Glutamatergic neuron (in vitro differentiated cells): ENCODE results near the gene BAHD1. TPM values are rescaled to one million over a fixed set of nuclear protein-coding genes. Genes with fewer than 3 reads are reported as not detected.

ENCODE experiments used
- DNase-seq: peaks from one replicate; pipeline ENCODE4 v3.0.0; 2022
- H3K27ac Mint-ChIP-seq: one replicate; pipeline ENCODE4 v1.8.0; 2020; ENCODE audit warnings: mild to moderate bottlenecking, mixed read lengths, inconsistent platforms; ENCODE audit not compliant: unreplicated experiment
- H3K27me3 Mint-ChIP-seq: one replicate; pipeline ENCODE4 v1.8.0; 2020; ENCODE audit warnings: mild to moderate bottlenecking, moderate library complexity, mixed read lengths, inconsistent platforms; ENCODE audit not compliant: unreplicated experiment
- H3K36me3 Mint-ChIP-seq: one replicate; pipeline ENCODE4 v1.8.0; 2020; ENCODE audit warnings: mild to moderate bottlenecking, mixed read lengths, inconsistent platforms; ENCODE audit not compliant: unreplicated experiment
- H3K4me1 Mint-ChIP-seq: one replicate; pipeline ENCODE4 v1.8.0; 2020; ENCODE audit warnings: mild to moderate bottlenecking, low read depth, mixed read lengths, inconsistent platforms; ENCODE audit not compliant: unreplicated experiment
- H3K4me3 Mint-ChIP-seq: one replicate; pipeline ENCODE4 v1.8.0; 2020; ENCODE audit warnings: mild to moderate bottlenecking, mixed read lengths, inconsistent platforms; ENCODE audit not compliant: unreplicated experiment
- H3K9me3 Mint-ChIP-seq: one replicate; pipeline ENCODE4 v1.8.0; 2020; ENCODE audit warnings: mild to moderate bottlenecking, moderate library complexity, mixed read lengths, inconsistent platforms; ENCODE audit not compliant: unreplicated experiment
- total RNA-seq: library from RNA; stranded (reverse); fragmentation: NEBNext Ultra II Directional; extraction: Animal tissue kit (Norgen Biotek cat#: 25700); gene quantifications from one replicate; pipeline ENCODE4 v1.2.1, GENCODE V29; 2021; ENCODE audit not compliant: unreplicated experiment
- TF ChIP-seq, protein P1 (sequence below): fragments of 200-600 bp; sonication (generic); IDR thresholded peaks from one replicate; pipeline ENCODE4 v1.5.0; 2021; ENCODE audit not compliant: partially characterized antibody, unreplicated experiment

The BAHD1 gene
- total RNA-seq, 1 donor from 2014 or later = 29.9 TPM

DNA sequence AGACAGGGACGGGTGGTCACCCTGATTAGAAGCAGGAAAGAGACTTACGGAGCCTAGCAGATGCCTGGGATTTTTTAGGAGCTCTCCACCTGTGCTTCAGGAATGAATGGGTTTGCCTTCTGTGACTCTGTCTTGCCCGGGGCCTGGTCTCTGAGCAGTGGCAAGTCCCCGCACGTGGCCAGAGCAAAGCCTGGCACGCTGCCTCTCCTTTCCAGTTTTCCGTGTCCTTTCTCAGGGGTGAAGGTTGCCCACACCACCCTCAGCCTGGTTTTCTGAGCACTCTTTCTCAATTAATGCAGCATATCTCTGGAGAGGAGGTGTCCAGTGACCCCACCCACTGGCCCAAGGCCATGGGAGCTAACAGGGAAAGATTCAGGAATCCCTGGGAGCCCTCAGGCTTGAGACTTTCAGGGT is 15.6 kb downstream of the BAHD1 start:
- no peak for DNase-seq
- H3K27ac Mint-ChIP-seq = no peak overlapping the region

DNA sequence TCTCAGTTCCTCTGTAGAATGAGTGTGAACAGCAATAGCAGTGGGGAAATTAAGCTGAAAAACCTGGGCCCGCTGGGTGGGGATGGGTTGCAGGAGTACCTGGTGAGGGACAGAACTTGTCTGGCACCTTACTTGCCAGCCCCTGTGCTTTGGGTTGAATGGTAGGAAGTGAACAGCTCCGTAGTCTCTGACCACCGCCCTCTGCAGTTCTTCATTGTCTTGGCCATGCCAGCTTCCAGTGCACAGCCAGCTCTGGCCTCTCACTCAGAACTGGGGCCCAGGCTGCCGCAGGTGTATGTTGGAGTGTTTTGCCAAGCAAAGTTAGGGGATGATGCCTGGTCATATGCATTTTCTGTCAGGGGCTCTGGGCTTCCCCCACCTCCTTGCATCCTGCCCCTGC is 16.0 kb downstream of the BAHD1 start:
- Mint-ChIP-seq H3K27me3 (peaks cover 6% of the 10 kb centered on the region), H3K4me1 (peaks cover 27% of the 10 kb centered on the region), H3K27ac (no peak overlapping the region), H3K9me3 (peaks cover 7% of the 10 kb centered on the region), H3K4me3 (no peak overlapping the region), H3K36me3 (no peaks in the 10 kb centered on the region)
- TF ChIP-seq, protein P1, sequence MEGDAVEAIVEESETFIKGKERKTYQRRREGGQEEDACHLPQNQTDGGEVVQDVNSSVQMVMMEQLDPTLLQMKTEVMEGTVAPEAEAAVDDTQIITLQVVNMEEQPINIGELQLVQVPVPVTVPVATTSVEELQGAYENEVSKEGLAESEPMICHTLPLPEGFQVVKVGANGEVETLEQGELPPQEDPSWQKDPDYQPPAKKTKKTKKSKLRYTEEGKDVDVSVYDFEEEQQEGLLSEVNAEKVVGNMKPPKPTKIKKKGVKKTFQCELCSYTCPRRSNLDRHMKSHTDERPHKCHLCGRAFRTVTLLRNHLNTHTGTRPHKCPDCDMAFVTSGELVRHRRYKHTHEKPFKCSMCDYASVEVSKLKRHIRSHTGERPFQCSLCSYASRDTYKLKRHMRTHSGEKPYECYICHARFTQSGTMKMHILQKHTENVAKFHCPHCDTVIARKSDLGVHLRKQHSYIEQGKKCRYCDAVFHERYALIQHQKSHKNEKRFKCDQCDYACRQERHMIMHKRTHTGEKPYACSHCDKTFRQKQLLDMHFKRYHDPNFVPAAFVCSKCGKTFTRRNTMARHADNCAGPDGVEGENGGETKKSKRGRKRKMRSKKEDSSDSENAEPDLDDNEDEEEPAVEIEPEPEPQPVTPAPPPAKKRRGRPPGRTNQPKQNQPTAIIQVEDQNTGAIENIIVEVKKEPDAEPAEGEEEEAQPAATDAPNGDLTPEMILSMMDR = no peak
- no peak for DNase-seq

More for the DNA sequence above, 15.6 kb downstream of the BAHD1 start:
- peaks cover 7% of the 10 kb centered on the region for H3K9me3 Mint-ChIP-seq
- peaks cover 6% of the 10 kb centered on the region for H3K27me3 Mint-ChIP-seq
- peaks cover 27% of the 10 kb centered on the region for H3K4me1 Mint-ChIP-seq
- TF ChIP-seq, protein P1 = no peak
- no peaks in the 10 kb centered on the region for H3K36me3 Mint-ChIP-seq
- no peak overlapping the region for H3K4me3 Mint-ChIP-seq

DNA sequence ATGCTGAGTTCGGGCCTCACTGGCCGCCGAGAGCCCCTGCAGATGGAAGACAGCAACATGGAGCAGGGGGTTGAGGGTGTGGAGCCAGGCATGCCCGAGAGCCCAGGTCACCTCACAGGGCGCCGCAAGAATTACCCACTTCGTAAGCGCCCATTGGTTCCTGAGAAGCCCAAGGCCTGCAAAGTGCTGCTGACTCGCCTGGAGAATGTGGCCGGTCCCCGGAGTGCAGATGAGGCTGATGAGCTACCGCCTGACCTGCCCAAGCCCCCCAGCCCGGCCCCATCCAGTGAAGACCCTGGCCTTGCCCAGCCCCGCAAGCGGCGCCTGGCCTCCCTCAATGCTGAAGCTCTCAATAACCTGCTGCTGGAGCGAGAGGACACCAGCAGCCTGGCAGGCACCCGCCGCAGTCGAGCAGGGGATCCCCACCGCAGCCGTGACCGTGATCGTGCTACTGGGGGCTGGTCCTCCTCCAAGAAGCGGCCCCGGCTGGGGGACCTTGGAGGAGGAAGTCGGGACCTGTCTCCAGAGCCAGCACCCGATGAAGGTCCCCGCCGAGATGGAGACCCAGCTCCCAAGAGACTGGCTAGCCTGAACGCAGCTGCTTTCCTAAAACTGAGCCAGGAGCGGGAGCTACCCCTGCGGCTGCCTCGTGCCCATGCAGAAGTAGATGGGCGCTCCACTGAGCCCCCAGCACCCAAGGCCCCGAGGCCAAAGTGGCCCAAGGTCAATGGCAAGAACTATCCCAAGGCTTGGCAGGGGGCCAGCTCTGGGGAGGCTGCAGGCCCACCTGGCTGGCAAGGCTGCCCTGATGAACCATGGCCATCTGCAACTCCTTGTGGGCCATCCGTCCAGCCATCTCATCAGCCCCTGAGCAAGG is 18.0 kb downstream of the BAHD1 start:
- Mint-ChIP-seq H3K4me1 (peaks cover 20% of the 10 kb centered on the region), H3K4me3 (no peak overlapping the region), H3K36me3 (no peaks in the 10 kb centered on the region), H3K27me3 (peaks cover 6% of the 10 kb centered on the region), H3K9me3 (peaks cover 4% of the 10 kb centered on the region), H3K27ac (no peak overlapping the region)
- no peak for DNase-seq
- TF ChIP-seq, protein P1 = no peak

DNA sequence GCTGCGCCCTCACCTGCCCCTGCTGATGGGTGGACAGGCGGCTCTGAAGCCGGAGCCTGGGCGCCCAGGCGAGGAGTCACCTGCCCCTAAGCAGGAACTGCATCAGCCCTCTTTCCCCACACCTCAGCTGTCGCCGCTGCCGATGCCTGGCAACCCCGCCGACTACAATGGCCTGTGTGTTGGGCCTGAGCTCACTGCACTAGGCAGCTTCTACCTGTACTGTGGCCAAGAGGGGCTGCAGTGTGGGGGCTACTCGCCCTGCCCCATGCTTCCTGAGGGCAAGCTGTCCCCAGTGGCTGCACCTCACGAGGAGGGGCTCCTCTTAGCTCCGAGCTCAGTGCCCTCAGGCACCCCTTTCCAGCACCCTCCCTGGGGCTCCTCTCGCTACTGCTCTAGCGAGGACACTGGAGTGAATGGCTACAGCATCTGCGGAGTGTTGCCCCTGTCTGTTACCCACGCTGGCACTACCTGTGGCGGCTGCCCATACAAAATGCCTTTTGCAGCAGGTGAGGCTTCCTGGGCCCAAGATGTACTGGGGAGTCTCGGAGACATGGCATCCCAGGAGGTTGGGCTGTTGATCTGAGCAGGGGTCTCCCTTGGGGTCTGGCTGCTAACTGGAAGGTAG is 18.8 kb downstream of the BAHD1 start:
- no peak for DNase-seq
- Mint-ChIP-seq H3K27me3 (peaks cover 3% of the 10 kb centered on the region), H3K27ac (no peak overlapping the region), H3K36me3 (no peaks in the 10 kb centered on the region), H3K4me3 (no peak overlapping the region), H3K4me1 (peaks cover 15% of the 10 kb centered on the region), H3K9me3 (peaks cover 4% of the 10 kb centered on the region)
- TF ChIP-seq, protein P1 = no peak

DNA sequence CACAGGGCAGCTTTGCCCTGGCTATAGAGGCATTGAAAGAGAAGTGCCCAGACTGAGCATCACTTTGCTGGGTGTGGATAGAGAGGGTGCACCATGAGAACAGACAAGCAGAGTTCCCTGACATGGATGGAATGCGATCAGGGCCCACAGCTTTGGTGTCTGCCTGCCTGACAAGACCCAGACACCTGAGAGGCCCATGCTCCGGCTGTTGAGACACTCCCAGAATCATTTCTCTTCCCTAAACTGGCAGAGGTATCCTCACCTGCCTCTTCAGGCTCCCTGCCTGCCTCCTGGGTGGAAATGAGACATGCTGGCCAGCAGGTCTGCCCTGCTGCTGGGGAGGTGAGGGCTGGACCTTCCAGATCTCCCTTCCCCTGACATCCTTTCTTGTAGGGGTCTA is 19.7 kb downstream of the BAHD1 start:
- H3K27me3 Mint-ChIP-seq = peaks cover 3% of the 10 kb centered on the region
- DNase-seq = no peak
- H3K27ac Mint-ChIP-seq = no peak overlapping the region
- H3K9me3 Mint-ChIP-seq = peaks cover 2% of the 10 kb centered on the region
- no peaks in the 10 kb centered on the region for H3K36me3 Mint-ChIP-seq
- H3K4me3 Mint-ChIP-seq = no peak overlapping the region
- TF ChIP-seq, protein P1 = no peak
- H3K4me1 Mint-ChIP-seq = peaks cover 9% of the 10 kb centered on the region
